ENCODE results near the gene PLLP. TPM values are rescaled to one million over a fixed set of nuclear protein-coding genes. Genes with fewer than 3 reads are reported as not detected.

PLLP gene
- total RNA-seq, 1 donor from 2014 or later = 3.3 TPM

GRCh38 chr16:57213462-57213861, 71.0 kb downstream of the PLLP start:
- no peak for DNase-seq (ENCODE audit: low spot score)
- no peaks in the 10 kb centered on the region for H3K4me1 Mint-ChIP-seq (ENCODE audit: unreplicated experiment)
- no peaks in the 10 kb centered on the region for H3K9me3 Mint-ChIP-seq (ENCODE audit: unreplicated experiment)
- H3K36me3 Mint-ChIP-seq (ENCODE audit: low read depth, unreplicated experiment) = peaks cover 46% of the 10 kb centered on the region
- no peak for TF ChIP-seq CTCF (IDR thresholded peaks at IDR 0.05; ENCODE audit: unreplicated experiment)
- no peak overlapping the region for H3K27ac Mint-ChIP-seq (ENCODE audit: unreplicated experiment)
- no peaks in the 10 kb centered on the region for H3K27me3 Mint-ChIP-seq (ENCODE audit: unreplicated experiment)
- H3K4me3 Mint-ChIP-seq (ENCODE audit: unreplicated experiment) = no peak overlapping the region

DNA sequence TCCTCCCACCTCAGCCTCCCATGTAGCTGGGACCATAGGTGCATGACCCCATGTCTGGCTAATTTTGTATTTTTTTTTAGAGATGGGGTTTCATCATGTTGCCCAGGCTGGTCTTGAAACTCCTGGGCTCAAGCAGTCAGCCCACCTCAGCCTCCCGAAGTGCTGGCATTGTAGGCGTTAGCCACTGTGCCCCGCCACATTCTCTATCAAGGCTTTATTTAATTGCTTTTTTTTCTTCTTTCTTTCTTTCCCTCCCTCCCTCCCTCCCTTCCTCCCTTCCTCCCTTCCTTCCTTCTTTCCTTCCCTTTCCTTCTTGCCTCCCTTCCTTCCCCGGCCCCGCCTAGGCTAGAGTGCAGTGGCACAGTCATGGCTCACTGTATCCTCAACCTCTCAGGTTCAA, 74.7 kb downstream of the PLLP start:
- H3K36me3 Mint-ChIP-seq (ENCODE audit: low read depth, unreplicated experiment) = peaks cover 41% of the 10 kb centered on the region
- no peak overlapping the region for H3K4me3 Mint-ChIP-seq (ENCODE audit: unreplicated experiment)
- DNase-seq (ENCODE audit: low spot score) = no peak
- no peak overlapping the region for H3K27ac Mint-ChIP-seq (ENCODE audit: unreplicated experiment)
- TF ChIP-seq CTCF (IDR thresholded peaks at IDR 0.05; ENCODE audit: unreplicated experiment) = no peak
- H3K4me1 Mint-ChIP-seq (ENCODE audit: unreplicated experiment) = no peaks in the 10 kb centered on the region
- no peaks in the 10 kb centered on the region for H3K9me3 Mint-ChIP-seq (ENCODE audit: unreplicated experiment)
- no peaks in the 10 kb centered on the region for H3K27me3 Mint-ChIP-seq (ENCODE audit: unreplicated experiment)

- Mint-ChIP-seq H3K4me3 (ENCODE audit: unreplicated experiment) (peak overlapping the region; percentile 47), H3K36me3 (ENCODE audit: low read depth, unreplicated experiment) (peaks cover 40% of the 10 kb centered on the region)
Observed at GRCh38 chr16:57208926-57209325, 75.5 kb downstream of the PLLP start.

More at GRCh38 chr16:57208926-57209325, 75.5 kb downstream of the PLLP start:
- no peak for DNase-seq (ENCODE audit: low spot score)
- H3K4me1 Mint-ChIP-seq (ENCODE audit: unreplicated experiment) = no peaks in the 10 kb centered on the region
- H3K9me3 Mint-ChIP-seq (ENCODE audit: unreplicated experiment) = no peaks in the 10 kb centered on the region
- no peaks in the 10 kb centered on the region for H3K27me3 Mint-ChIP-seq (ENCODE audit: unreplicated experiment)
- no peak overlapping the region for H3K27ac Mint-ChIP-seq (ENCODE audit: unreplicated experiment)
- no peak for TF ChIP-seq CTCF (IDR thresholded peaks at IDR 0.05; ENCODE audit: unreplicated experiment)

Other genes with a start within 250 kb of the PLLP start
- gene CPNE2, start 192.1 kb downstream of the PLLP start, total RNA-seq (ENCODE audit: unreplicated experiment) = 145 TPM
- gene PSME3IP1, start 98.6 kb downstream of the PLLP start, total RNA-seq (ENCODE audit: unreplicated experiment) = 84.8 TPM
- gene RSPRY1, start 98.3 kb downstream of the PLLP start, total RNA-seq (ENCODE audit: unreplicated experiment) = 63.0 TPM
- 46.7 TPM for gene ARL2BP, start 39.4 kb downstream of the PLLP start, total RNA-seq (ENCODE audit: unreplicated experiment)
- not detected for gene CCL22, start 74.1 kb upstream of the PLLP start, total RNA-seq (ENCODE audit: unreplicated experiment)
- 9.2 TPM for gene CX3CL1, start 87.8 kb upstream of the PLLP start, total RNA-seq (ENCODE audit: unreplicated experiment)
- not detected for gene CCL17, start 120.1 kb upstream of the PLLP start, total RNA-seq (ENCODE audit: unreplicated experiment)
- 82.6 TPM for gene CIAPIN1, start 162.7 kb upstream of the PLLP start, total RNA-seq (ENCODE audit: unreplicated experiment)
- gene COQ9, start 162.8 kb upstream of the PLLP start, total RNA-seq (ENCODE audit: unreplicated experiment) = 23.1 TPM
- 52.1 TPM for gene POLR2C, start 178.0 kb upstream of the PLLP start, total RNA-seq (ENCODE audit: unreplicated experiment)
- gene DOK4, start 201.8 kb upstream of the PLLP start, total RNA-seq (ENCODE audit: unreplicated experiment) = 69.4 TPM

Data from endothelial cell (in vitro differentiated cells).